Activated CD4-positive, alpha-beta T cell treated with anti-CD3 and anti-CD28 coated beads, Interleukin-2, amount 10 ng/mL, durations not matched to agents 7 days and 5 days (primary cell): Measurements from ENCODE around the gene STH. TPM values are rescaled to one million over a fixed set of nuclear protein-coding genes. Genes with fewer than 3 reads are reported as not detected.

ENCODE experiments used
- CTCF ChIA-PET: fragments of 350-600 bp; sonication (Branson Sonifier 250); formaldehyde crosslinking; loops from one replicate; lab custom pipeline; 2021; ENCODE audit warnings: antibody characterized with exemption; lab: Charles Lee
- POLR2A ChIA-PET: fragments of 350-600 bp; sonication (Branson Sonifier 250); formaldehyde crosslinking; loops from one replicate; lab custom pipeline; 2021; ENCODE audit warnings: antibody characterized with exemption; lab: Charles Lee
- DNase-seq: peaks from one replicate; pipeline ENCODE4 v3.0.0-alpha.2; 2020
- H3K27ac Mint-ChIP-seq: one replicate; pipeline ENCODE4 v1.8.0; 2021; ENCODE audit warnings: mild to moderate bottlenecking, moderate library complexity, mixed read lengths
- H3K27me3 Mint-ChIP-seq: one replicate; pipeline ENCODE4 v1.8.0; 2021; ENCODE audit warnings: mixed read lengths
- H3K36me3 Mint-ChIP-seq: one replicate; pipeline ENCODE4 v1.8.0; 2021; ENCODE audit warnings: low read depth, mixed read lengths
- H3K4me1 Mint-ChIP-seq: one replicate; pipeline ENCODE4 v1.8.0; 2021; ENCODE audit warnings: mixed read lengths
- H3K4me3 Mint-ChIP-seq: one replicate; pipeline ENCODE4 v1.8.0; 2021; ENCODE audit warnings: mild to moderate bottlenecking, moderate library complexity, mixed read lengths
- H3K9me3 Mint-ChIP-seq: one replicate; pipeline ENCODE4 v1.8.0; 2021; ENCODE audit warnings: mixed read lengths
- total RNA-seq, 2 experiments: library from RNA; stranded (reverse); gene quantifications; one replicate each; pipeline ENCODE4 v1.2.3, GENCODE V29; 2021

Gene STH
- total RNA-seq, 2 experiments from 2014 or later, result not detected

- CTCF ChIA-PET, result interaction anchor here (0.5 to 1.5 kb wide), 4 partner anchors 12 to 17 kb away, joined by 3 read pairs; no protein-coding TSS in a partner anchor
- Mint-ChIP-seq H3K4me1 (peaks cover 14% of the 10 kb centered on the region), H3K4me3 (no peak overlapping the region), H3K27ac (peak overlapping the region; percentile 6), H3K27me3 (no peaks in the 10 kb centered on the region), H3K9me3 (no peaks in the 10 kb centered on the region), H3K36me3 (peaks cover 49% of the 10 kb centered on the region)
- DNase-seq, result no peak
- POLR2A ChIA-PET, result no interaction called here
Observed at GRCh38 chr17:46028981-46029565, 30.0 kb downstream of the STH start.

GRCh38 chr17:46029627-46030026 lies 30.6 kb downstream of the STH start:
- Mint-ChIP-seq H3K9me3 (no peaks in the 10 kb centered on the region), H3K27me3 (no peaks in the 10 kb centered on the region), H3K4me3 (no peak overlapping the region), H3K36me3 (peaks cover 55% of the 10 kb centered on the region), H3K27ac (peak overlapping the region; percentile 6), H3K4me1 (peaks cover 14% of the 10 kb centered on the region)
- DNase-seq, result no peak
- CTCF ChIA-PET, result interaction anchor here (0.5 to 1.5 kb wide), 3 partner anchors 12 to 17 kb away, joined by 3 read pairs; no protein-coding TSS in a partner anchor
- POLR2A ChIA-PET, result no interaction called here

- no peak for DNase-seq
- Mint-ChIP-seq H3K4me1 (peaks cover 18% of the 10 kb centered on the region), H3K27ac (no peak overlapping the region), H3K4me3 (no peak overlapping the region), H3K36me3 (peaks cover 64% of the 10 kb centered on the region), H3K9me3 (no peaks in the 10 kb centered on the region), H3K27me3 (no peaks in the 10 kb centered on the region)
- ChIA-PET CTCF (no interaction called here), POLR2A (no interaction called here)
Observed at GRCh38 chr17:46030752-46031151, 31.7 kb downstream of the STH start.

GRCh38 chr17:46031440-46031839 lies 32.4 kb downstream of the STH start:
- ChIA-PET CTCF (interaction anchor here (0.7 kb wide), 1 partner anchor 353 kb away, joined by 3 read pairs; no protein-coding TSS in a partner anchor), POLR2A (no interaction called here)
- Mint-ChIP-seq H3K36me3 (peaks cover 69% of the 10 kb centered on the region), H3K9me3 (no peaks in the 10 kb centered on the region), H3K4me1 (peaks cover 18% of the 10 kb centered on the region), H3K27ac (no peak overlapping the region), H3K27me3 (no peaks in the 10 kb centered on the region), H3K4me3 (no peak overlapping the region)
- no peak for DNase-seq

- peaks cover 74% of the 10 kb centered on the region for H3K36me3 Mint-ChIP-seq
- H3K27me3 Mint-ChIP-seq, result no peaks in the 10 kb centered on the region
Observed at GRCh38 chr17:46031920-46032319, 32.9 kb downstream of the STH start.

GRCh38 chr17:46032909-46033308 lies 33.9 kb downstream of the STH start:
- ChIA-PET POLR2A (no interaction called here), CTCF (interaction anchor here (1.0 to 1.7 kb wide), 3 partner anchors 11 to 131 kb away, joined by 3 to 5 read pairs (median 4); no protein-coding TSS in a partner anchor)
- no peaks in the 10 kb centered on the region for H3K27me3 Mint-ChIP-seq

More at GRCh38 chr17:46031920-46032319, 32.9 kb downstream of the STH start:
- DNase-seq, result no peak
- ChIA-PET CTCF (interaction anchor here (1.0 kb wide), 1 partner anchor 30 kb away, joined by 4 read pairs; no protein-coding TSS in a partner anchor), POLR2A (no interaction called here)
- no peaks in the 10 kb centered on the region for H3K9me3 Mint-ChIP-seq
- H3K4me1 Mint-ChIP-seq, result peaks cover 18% of the 10 kb centered on the region
- H3K27ac Mint-ChIP-seq, result no peak overlapping the region
- H3K4me3 Mint-ChIP-seq, result no peak overlapping the region

GRCh38 chr17:46033392-46033791 lies 34.3 kb downstream of the STH start:
- Mint-ChIP-seq H3K27me3 (no peaks in the 10 kb centered on the region), H3K36me3 (peaks cover 80% of the 10 kb centered on the region), H3K4me3 (no peak overlapping the region), H3K9me3 (no peaks in the 10 kb centered on the region), H3K4me1 (peaks cover 12% of the 10 kb centered on the region), H3K27ac (no peak overlapping the region)
- DNase-seq, result no peak
- ChIA-PET POLR2A (no interaction called here), CTCF (interaction anchor here (1.3 to 1.7 kb wide), 2 partner anchors 12 to 130 kb away, joined by 3 to 5 read pairs; no protein-coding TSS in a partner anchor)

More at GRCh38 chr17:46032909-46033308, 33.9 kb downstream of the STH start:
- Mint-ChIP-seq H3K4me1 (peaks cover 13% of the 10 kb centered on the region), H3K27ac (peak overlapping the region; percentile 63), H3K4me3 (no peak overlapping the region), H3K9me3 (no peaks in the 10 kb centered on the region), H3K36me3 (peaks cover 78% of the 10 kb centered on the region)
- DNase-seq, result no peak

- CTCF ChIA-PET, result interaction anchor here (0.6 to 1.5 kb wide), 3 partner anchors 9 to 158 kb away, joined by 4 to 6 read pairs (median 4); partner anchors contain the start of gene KANSL1
- Mint-ChIP-seq H3K9me3 (no peaks in the 10 kb centered on the region), H3K4me3 (no peak overlapping the region), H3K27me3 (no peaks in the 10 kb centered on the region), H3K36me3 (peaks cover 84% of the 10 kb centered on the region), H3K27ac (peak overlapping the region; percentile 52), H3K4me1 (peaks cover 4% of the 10 kb centered on the region)
- POLR2A ChIA-PET, result no interaction called here
- DNase-seq, result no peak
Observed at GRCh38 chr17:46035112-46035818, 36.2 kb downstream of the STH start.

GRCh38 chr17:46036491-46036890 lies 37.4 kb downstream of the STH start:
- Mint-ChIP-seq H3K27me3 (no peaks in the 10 kb centered on the region), H3K4me3 (no peak overlapping the region), H3K36me3 (peaks cover 79% of the 10 kb centered on the region), H3K4me1 (peaks cover 4% of the 10 kb centered on the region), H3K27ac (no peak overlapping the region), H3K9me3 (no peaks in the 10 kb centered on the region)
- ChIA-PET CTCF (interaction anchor here (1.2 to 1.5 kb wide), 2 partner anchors 151 to 157 kb away, joined by 3 to 4 read pairs; partner anchors contain the start of gene KANSL1), POLR2A (no interaction called here)
- DNase-seq, result no peak

- Mint-ChIP-seq H3K27ac (no peak overlapping the region), H3K36me3 (peaks cover 68% of the 10 kb centered on the region), H3K27me3 (no peaks in the 10 kb centered on the region), H3K4me3 (no peak overlapping the region), H3K9me3 (no peaks in the 10 kb centered on the region), H3K4me1 (peaks cover 4% of the 10 kb centered on the region)
- no peak for DNase-seq
- ChIA-PET POLR2A (no interaction called here), CTCF (interaction anchor here (1.2 kb wide), 1 partner anchor 149 kb away, joined by 3 read pairs; no protein-coding TSS in a partner anchor)
Observed at GRCh38 chr17:46037722-46038255, 38.7 kb downstream of the STH start.

GRCh38 chr17:46038414-46038813 lies 39.4 kb downstream of the STH start:
- H3K4me1 Mint-ChIP-seq, result peaks cover 4% of the 10 kb centered on the region
- ChIA-PET CTCF (interaction anchor here (0.6 to 1.3 kb wide), 2 partner anchors 14 to 18 kb away, joined by 3 to 4 read pairs; no protein-coding TSS in a partner anchor), POLR2A (no interaction called here)
- no peaks in the 10 kb centered on the region for H3K9me3 Mint-ChIP-seq
- H3K4me3 Mint-ChIP-seq, result no peak overlapping the region
- DNase-seq, result no peak
- no peak overlapping the region for H3K27ac Mint-ChIP-seq
- H3K27me3 Mint-ChIP-seq, result no peaks in the 10 kb centered on the region
- H3K36me3 Mint-ChIP-seq, result peaks cover 62% of the 10 kb centered on the region

GRCh38 chr17:46038937-46039336 lies 39.9 kb downstream of the STH start:
- no peaks in the 10 kb centered on the region for H3K9me3 Mint-ChIP-seq
- ChIA-PET POLR2A (no interaction called here), CTCF (interaction anchor here (0.6 to 1.3 kb wide), 3 partner anchors 11 to 18 kb away, joined by 3 to 4 read pairs (median 3); no protein-coding TSS in a partner anchor)
- H3K36me3 Mint-ChIP-seq, result peaks cover 58% of the 10 kb centered on the region
- peaks cover 4% of the 10 kb centered on the region for H3K4me1 Mint-ChIP-seq
- H3K27ac Mint-ChIP-seq, result no peak overlapping the region
- no peak for DNase-seq
- no peak overlapping the region for H3K4me3 Mint-ChIP-seq
- H3K27me3 Mint-ChIP-seq, result no peaks in the 10 kb centered on the region
